Sigmoid colon (tissue), 3 donors: ENCODE data around the gene PCDHGB4.

Experiments used
- CTCF ChIP-seq, 4 experiments: fragments of 450-650 bp in 3 of 4; fragments of 200-600 bp in 1 of 4; IDR thresholded peaks; one replicate each; pipeline ENCODE4 v1.5.1; 2016 to 2019; ENCODE audit warnings: antibody characterized with exemption in 4 of 4, mild to moderate bottlenecking in 3 of 4, moderate library complexity in 2 of 4
- POLR2A ChIP-seq, 2 donors: fragments of 450-650 bp; IDR thresholded peaks; one replicate each; pipeline ENCODE4 v1.6.1; 2016; ENCODE audit warnings: antibody characterized with exemption in 2 of 2, mild to moderate bottlenecking in 2 of 2, moderate library complexity in 2 of 2

- TF ChIP-seq CTCF (IDR thresholded peaks at IDR 0.05) (no peak), POLR2A (IDR thresholded peaks at IDR 0.05) (no peak)
Measured at GRCh38 chr5:141383345-141383744, 4.2 kb upstream of the PCDHGB4 start.
